ENCODE results near the gene STPG1. TPM values are rescaled to one million over a fixed set of nuclear protein-coding genes. Genes with fewer than 3 reads are reported as not detected.

Gene STPG1
- total RNA-seq, 5 donors from 2014 or later (not counting 1 experiment from before 2014, with no cell fraction given), result 3.4 to 5.6 (median 5.4) TPM

- peaks cover 9 to 28% (median 25%) of the 10 kb centered on the region in 3 donors for H3K4me1 Mint-ChIP-seq
- ChIA-PET POLR2A (interaction anchor here in 1 of 2 donors (0.6 kb wide), 1 partner anchor 28 kb away, joined by 3 read pairs; no protein-coding TSS in a partner anchor), CTCF (interaction anchor here in 1 of 2 donors (0.9 to 1.6 kb wide), 2 partner anchors 31 to 234 kb away, joined by 3 to 9 read pairs; partner anchors contain the start of gene NIPAL3)
- DNase-seq (peak in 9 of 35 experiments; percentile 7 to 44 (median 15)), ATAC-seq (replicated peaks in 1 of 4) (peak in 3 of 4 experiments; percentile 20 to 96 (median 65))
- H3K27me3 ChIP-seq (replicated peaks in 1 of 2; ENCODE audit: control insufficient read depth in 2 of 2, extremely low read depth in 1 of 2, insufficient read depth in 2 of 2, low read length in 1 of 2), result no peaks in the 10 kb centered on the region
- H3K4me3 ChIP-seq (ENCODE audit: control insufficient read depth in 1 of 2, extremely low read depth in 1 of 2, low read length in 1 of 2), result no peak overlapping the region
- no peaks in the 10 kb centered on the region for H3K9me3 ChIP-seq
- peaks cover 0 to 2% of the 10 kb centered on the region in 2 donors for H3K36me3 ChIP-seq (ENCODE audit: control insufficient read depth in 2 of 2, extremely low read depth in 1 of 2, insufficient read depth in 1 of 2, low read length in 1 of 2)
- WGBS (ENCODE audit: insufficient coverage), result 90% methylated on average over 8 of the region's 13 CpGs
- H3K4me3 Mint-ChIP-seq, result peak overlapping the region in 1 of 3 donors; percentile 54
- H3K27ac ChIP-seq (ENCODE audit: low read length), result peak overlapping the region; percentile 22
- H3K4me1 ChIP-seq (ENCODE audit: control insufficient read depth in 1 of 2, extremely low read depth in 1 of 2, insufficient read depth in 2 of 2, low read length in 2 of 2), result peaks cover 0 to 11% of the 10 kb centered on the region in 2 experiments
- H3K9me3 Mint-ChIP-seq, result no peaks in the 10 kb centered on the region
- peaks cover 28% of the 10 kb centered on the region for H3K36me3 Mint-ChIP-seq
- peak overlapping the region; percentile 81 to 94 for H3K27ac Mint-ChIP-seq
- H3K27me3 Mint-ChIP-seq, result no peaks in the 10 kb centered on the region
Measured at GRCh38 chr1:24384251-24385090, 29.1 kb downstream of the STPG1 start.

DNA sequence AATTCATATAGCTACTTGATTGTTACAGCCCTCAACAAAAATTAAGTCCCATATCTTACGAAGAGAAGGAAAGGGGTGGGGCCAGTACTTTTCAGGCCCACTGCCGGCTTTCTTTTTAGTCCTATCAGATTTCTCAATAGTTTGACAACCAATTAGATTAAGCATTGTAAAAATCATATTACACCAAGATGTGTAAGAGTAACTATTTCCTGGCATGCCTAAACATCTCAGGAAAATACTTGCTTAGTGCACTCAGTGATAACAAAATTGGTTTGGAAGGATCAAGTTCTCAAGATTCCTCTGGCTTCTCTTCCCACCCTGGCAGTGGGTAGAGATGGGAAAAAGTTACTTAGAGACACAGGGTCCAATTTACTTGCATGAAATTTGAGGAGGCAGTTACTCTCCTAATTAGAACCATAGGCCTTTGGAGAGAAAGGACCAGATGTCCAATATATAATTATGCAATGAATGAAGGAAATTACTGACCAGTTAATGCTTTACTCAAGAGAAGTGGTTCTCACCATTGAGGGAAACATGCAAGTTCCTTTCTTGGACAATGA, 30.1 kb downstream of the STPG1 start:
- Mint-ChIP-seq H3K27ac (peak overlapping the region in 1 of 2 donors; percentile 94), H3K27me3 (no peaks in the 10 kb centered on the region), H3K4me1 (peaks cover 9 to 28% (median 25%) of the 10 kb centered on the region in 3 donors), H3K9me3 (no peaks in the 10 kb centered on the region), H3K36me3 (peaks cover 36% of the 10 kb centered on the region), H3K4me3 (no peak overlapping the region)
- no peak overlapping the region for H3K27ac ChIP-seq (ENCODE audit: low read length)
- H3K4me3 ChIP-seq (ENCODE audit: control insufficient read depth in 1 of 2, extremely low read depth in 1 of 2, low read length in 1 of 2), result no peak overlapping the region
- no CpG with 5 or more reads among the region's 2 CpGs for WGBS (ENCODE audit: insufficient coverage)
- DNase-seq (no peak), ATAC-seq (replicated peaks in 1 of 4) (no peak)
- H3K9me3 ChIP-seq, result no peaks in the 10 kb centered on the region
- POLR2A ChIA-PET, result no interaction called here
- peaks cover 0 to 2% of the 10 kb centered on the region in 2 donors for H3K36me3 ChIP-seq (ENCODE audit: control insufficient read depth in 2 of 2, extremely low read depth in 1 of 2, insufficient read depth in 1 of 2, low read length in 1 of 2)
- H3K4me1 ChIP-seq (ENCODE audit: control insufficient read depth in 1 of 2, extremely low read depth in 1 of 2, insufficient read depth in 2 of 2, low read length in 2 of 2), result peaks cover 0 to 11% of the 10 kb centered on the region in 2 experiments
- CTCF ChIA-PET, result interaction anchor here in 1 of 2 donors (0.6 kb wide), 1 partner anchor 15 kb away, joined by 4 read pairs; no protein-coding TSS in a partner anchor
- H3K27me3 ChIP-seq (replicated peaks in 1 of 2; ENCODE audit: control insufficient read depth in 2 of 2, extremely low read depth in 1 of 2, insufficient read depth in 2 of 2, low read length in 1 of 2), result no peaks in the 10 kb centered on the region

DNA sequence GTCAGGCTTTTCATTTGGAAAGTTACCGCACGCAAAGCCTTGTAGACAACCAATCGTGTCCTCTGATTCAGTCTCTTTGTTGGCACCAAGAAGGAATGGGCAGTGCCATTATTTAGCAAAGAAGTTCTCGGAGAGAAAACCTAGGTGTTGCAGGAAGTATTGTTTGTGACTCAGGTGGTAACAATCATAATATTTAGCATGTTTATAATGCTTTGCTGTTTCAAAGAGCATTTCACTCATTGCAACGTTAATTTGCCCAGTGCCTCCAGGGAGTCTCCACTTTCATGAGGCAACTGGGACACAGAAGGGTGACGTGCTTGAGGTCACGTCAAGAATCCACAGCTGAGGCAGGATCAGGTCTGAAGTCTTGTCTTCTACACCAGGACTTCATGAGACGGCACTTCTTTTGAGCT, 31.4 kb downstream of the STPG1 start:
- Mint-ChIP-seq H3K9me3 (no peaks in the 10 kb centered on the region), H3K4me3 (no peak overlapping the region), H3K36me3 (peaks cover 44% of the 10 kb centered on the region), H3K4me1 (peaks cover 9 to 28% (median 25%) of the 10 kb centered on the region in 3 donors), H3K27me3 (no peaks in the 10 kb centered on the region), H3K27ac (no peak overlapping the region)
- peaks cover 0 to 11% of the 10 kb centered on the region in 2 experiments for H3K4me1 ChIP-seq (ENCODE audit: control insufficient read depth in 1 of 2, extremely low read depth in 1 of 2, insufficient read depth in 2 of 2, low read length in 2 of 2)
- no peak overlapping the region for H3K27ac ChIP-seq (ENCODE audit: low read length)
- ChIA-PET CTCF (interaction anchor here (0.7 to 1.6 kb wide), 4 partner anchors 9 to 423 kb away, joined by 3 to 6 read pairs (median 4); no protein-coding TSS in a partner anchor), POLR2A (interaction anchor here in 1 of 2 donors (0.6 kb wide), 1 partner anchor 1086 kb away, joined by 6 read pairs; no protein-coding TSS in a partner anchor)
- ATAC-seq (replicated peaks in 1 of 4) (no peak), DNase-seq (no peak)
- H3K4me3 ChIP-seq (ENCODE audit: control insufficient read depth in 1 of 2, extremely low read depth in 1 of 2, low read length in 1 of 2), result no peak overlapping the region
- WGBS (ENCODE audit: insufficient coverage), result 92% methylated on average over 4 of the region's 8 CpGs
- H3K27me3 ChIP-seq (replicated peaks in 1 of 2; ENCODE audit: control insufficient read depth in 2 of 2, extremely low read depth in 1 of 2, insufficient read depth in 2 of 2, low read length in 1 of 2), result no peaks in the 10 kb centered on the region
- no peaks in the 10 kb centered on the region for H3K9me3 ChIP-seq
- peaks cover 2 to 4% of the 10 kb centered on the region in 2 donors for H3K36me3 ChIP-seq (ENCODE audit: control insufficient read depth in 2 of 2, extremely low read depth in 1 of 2, insufficient read depth in 1 of 2, low read length in 1 of 2)

- H3K9me3 ChIP-seq, result no peaks in the 10 kb centered on the region
- Mint-ChIP-seq H3K9me3 (no peaks in the 10 kb centered on the region), H3K27me3 (no peaks in the 10 kb centered on the region), H3K36me3 (peaks cover 44% of the 10 kb centered on the region), H3K4me1 (peaks cover 9 to 24% (median 21%) of the 10 kb centered on the region in 3 donors), H3K4me3 (no peak overlapping the region), H3K27ac (no peak overlapping the region)
- H3K36me3 ChIP-seq (ENCODE audit: control insufficient read depth in 2 of 2, extremely low read depth in 1 of 2, insufficient read depth in 1 of 2, low read length in 1 of 2), result peaks cover 0 to 4% of the 10 kb centered on the region in 2 donors
- DNase-seq (no peak), ATAC-seq (replicated peaks in 1 of 4) (no peak)
- no peak overlapping the region for H3K27ac ChIP-seq (ENCODE audit: low read length)
- no peaks in the 10 kb centered on the region for H3K27me3 ChIP-seq (replicated peaks in 1 of 2; ENCODE audit: control insufficient read depth in 2 of 2, extremely low read depth in 1 of 2, insufficient read depth in 2 of 2, low read length in 1 of 2)
- WGBS (ENCODE audit: insufficient coverage), result no CpG with 5 or more reads among the region's 2 CpGs
- H3K4me3 ChIP-seq (ENCODE audit: control insufficient read depth in 1 of 2, extremely low read depth in 1 of 2, low read length in 1 of 2), result no peak overlapping the region
- peaks cover 0 to 11% of the 10 kb centered on the region in 2 experiments for H3K4me1 ChIP-seq (ENCODE audit: control insufficient read depth in 1 of 2, extremely low read depth in 1 of 2, insufficient read depth in 2 of 2, low read length in 2 of 2)
- ChIA-PET CTCF (interaction anchor here in 1 of 2 donors (1.5 to 1.6 kb wide), 2 partner anchors 10 to 12 kb away, joined by 4 to 6 read pairs; no protein-coding TSS in a partner anchor), POLR2A (no interaction called here)
Measured at GRCh38 chr1:24381256-24381655, 32.3 kb downstream of the STPG1 start.

DNA sequence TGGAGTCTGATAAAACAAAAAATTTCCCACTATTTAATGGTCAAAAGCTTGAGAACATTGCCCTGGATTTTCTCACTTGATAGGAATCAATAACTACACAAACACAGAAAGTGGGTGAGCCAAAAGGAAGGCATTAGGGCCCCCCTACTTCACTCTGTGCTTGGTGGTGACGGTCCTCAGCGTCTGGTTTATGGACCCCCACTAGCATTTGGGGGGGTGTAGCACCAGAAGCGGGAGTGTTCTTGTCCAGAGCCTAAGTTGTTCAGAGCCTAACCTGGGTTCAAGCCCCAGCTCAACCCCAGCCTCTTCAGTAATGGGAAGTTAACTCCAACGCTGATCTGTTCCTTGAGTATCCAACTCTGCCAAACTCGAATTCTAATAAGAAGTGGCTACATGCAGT, 33.1 kb downstream of the STPG1 start:
- DNase-seq (no peak), ATAC-seq (replicated peaks in 1 of 4) (no peak)
- H3K27me3 ChIP-seq (replicated peaks in 1 of 2; ENCODE audit: control insufficient read depth in 2 of 2, extremely low read depth in 1 of 2, insufficient read depth in 2 of 2, low read length in 1 of 2), result no peaks in the 10 kb centered on the region
- H3K36me3 ChIP-seq (ENCODE audit: control insufficient read depth in 2 of 2, extremely low read depth in 1 of 2, insufficient read depth in 1 of 2, low read length in 1 of 2), result peaks cover 0 to 4% of the 10 kb centered on the region in 2 donors
- H3K4me1 ChIP-seq (ENCODE audit: control insufficient read depth in 1 of 2, extremely low read depth in 1 of 2, insufficient read depth in 2 of 2, low read length in 2 of 2), result peaks cover 0 to 11% of the 10 kb centered on the region in 2 experiments
- H3K27ac Mint-ChIP-seq, result no peak overlapping the region
- H3K36me3 Mint-ChIP-seq, result peaks cover 44% of the 10 kb centered on the region
- POLR2A ChIA-PET, result no interaction called here
- CTCF ChIA-PET, result no interaction called here
- H3K27ac ChIP-seq (ENCODE audit: low read length), result no peak overlapping the region
- H3K27me3 Mint-ChIP-seq, result no peaks in the 10 kb centered on the region
- no peaks in the 10 kb centered on the region for H3K9me3 ChIP-seq
- WGBS (ENCODE audit: insufficient coverage), result no CpG with 5 or more reads among the region's 5 CpGs
- H3K4me3 Mint-ChIP-seq, result no peak overlapping the region
- no peaks in the 10 kb centered on the region for H3K9me3 Mint-ChIP-seq
- no peak overlapping the region for H3K4me3 ChIP-seq (ENCODE audit: control insufficient read depth in 1 of 2, extremely low read depth in 1 of 2, low read length in 1 of 2)
- peaks cover 6 to 18% (median 16%) of the 10 kb centered on the region in 3 donors for H3K4me1 Mint-ChIP-seq

- Histone ChIP-seq H3K27me3 (replicated peaks in 1 of 2; ENCODE audit: control insufficient read depth in 2 of 2, extremely low read depth in 1 of 2, insufficient read depth in 2 of 2, low read length in 1 of 2) (no peaks in the 10 kb centered on the region), H3K36me3 (ENCODE audit: control insufficient read depth in 2 of 2, extremely low read depth in 1 of 2, insufficient read depth in 1 of 2, low read length in 1 of 2) (peaks cover 0 to 4% of the 10 kb centered on the region in 2 donors), H3K4me1 (ENCODE audit: control insufficient read depth in 1 of 2, extremely low read depth in 1 of 2, insufficient read depth in 2 of 2, low read length in 2 of 2) (peaks cover 0 to 4% of the 10 kb centered on the region in 2 experiments), H3K27ac (ENCODE audit: low read length) (no peak overlapping the region), H3K4me3 (ENCODE audit: control insufficient read depth in 1 of 2, extremely low read depth in 1 of 2, low read length in 1 of 2) (no peak overlapping the region), H3K9me3 (no peaks in the 10 kb centered on the region)
- Mint-ChIP-seq H3K4me3 (no peak overlapping the region), H3K36me3 (peaks cover 43% of the 10 kb centered on the region), H3K27me3 (no peaks in the 10 kb centered on the region), H3K27ac (no peak overlapping the region), H3K9me3 (no peaks in the 10 kb centered on the region), H3K4me1 (peaks cover 0 to 11% (median 9%) of the 10 kb centered on the region in 3 donors)
- CTCF ChIA-PET, result interaction anchor here in 1 of 2 donors (0.5 kb wide), 1 partner anchor 251 kb away, joined by 3 read pairs; no protein-coding TSS in a partner anchor
- DNase-seq (no peak), ATAC-seq (replicated peaks in 1 of 4) (no peak)
- WGBS (ENCODE audit: insufficient coverage), result 83% methylated on average over 6 of the region's 8 CpGs
- POLR2A ChIA-PET, result no interaction called here
Measured at GRCh38 chr1:24379733-24380315, 33.8 kb downstream of the STPG1 start.

Measured in T-cell (primary cell).